CD8-positive, alpha-beta memory T cell (primary cell): ENCODE data around the gene KAT8. TPM values are rescaled to one million over a fixed set of nuclear protein-coding genes. Genes with fewer than 3 reads are reported as not detected.

Experiments
- CTCF ChIA-PET: fragments of 350-600 bp; sonication (Branson Sonifier 250); formaldehyde crosslinking; loops from one replicate; lab custom pipeline; 2021; ENCODE audit warnings: antibody characterized with exemption; lab: Charles Lee
- POLR2A ChIA-PET: fragments of 350-600 bp; sonication (Branson Sonifier 250); formaldehyde crosslinking; loops from one replicate; lab custom pipeline; 2021; ENCODE audit warnings: antibody characterized with exemption; lab: Charles Lee
- DNase-seq, 5 donors: peaks; one replicate each; pipeline versions ENCODE4 v3.0.0 to v3.0.0-alpha.2; 2020 to 2022; ENCODE audit warnings: mixed read lengths in 1 of 5
- H3K27ac ChIP-seq: one replicate; pipeline ENCODE4 v1.7.0; 2013; ENCODE audit warnings: low read depth, mild to moderate bottlenecking, low read length, moderate library complexity
- H3K27me3 ChIP-seq: 2 replicates; pipeline ENCODE4 v1.7.0; 2013; ENCODE audit warnings: low read length, mild to moderate bottlenecking; ENCODE audit not compliant: insufficient read depth, poor library complexity, severe bottlenecking
- H3K36me3 ChIP-seq: 2 replicates; pipeline ENCODE4 v1.7.0; 2013; ENCODE audit warnings: mild to moderate bottlenecking, low read length, moderate library complexity; ENCODE audit not compliant: insufficient read depth
- H3K4me1 ChIP-seq: 2 replicates; pipeline ENCODE4 v1.7.0; 2013; ENCODE audit warnings: mild to moderate bottlenecking, low read length, moderate library complexity; ENCODE audit not compliant: insufficient read depth
- H3K4me3 ChIP-seq: 2 replicates; pipeline ENCODE4 v1.7.0; 2013; ENCODE audit warnings: mild to moderate bottlenecking, low read length
- H3K9me3 ChIP-seq: 2 replicates; pipeline ENCODE4 v1.7.0; 2013; ENCODE audit warnings: mild to moderate bottlenecking, low read length
- H3K27ac Mint-ChIP-seq, 8 donors: one replicate each; pipeline ENCODE4 v1.8.0; 2020 to 2021; ENCODE audit warnings: mixed read lengths in 8 of 8, mild to moderate bottlenecking in 6 of 8, inconsistent platforms in 3 of 8, moderate library complexity in 3 of 8
- H3K27me3 Mint-ChIP-seq, 2 donors: one replicate each; pipeline ENCODE4 v1.8.0; 2020 to 2021; ENCODE audit warnings: mixed read lengths in 2 of 2, mild to moderate bottlenecking in 1 of 2, moderate library complexity in 1 of 2
- H3K36me3 Mint-ChIP-seq, 3 donors: one replicate each; pipeline ENCODE4 v1.8.0; 2020 to 2021; ENCODE audit warnings: mixed read lengths in 3 of 3, inconsistent platforms in 1 of 3, mild to moderate bottlenecking in 1 of 3
- H3K4me1 Mint-ChIP-seq, 3 donors: one replicate each; pipeline ENCODE4 v1.8.0; 2020 to 2021; ENCODE audit warnings: mixed read lengths in 3 of 3, inconsistent platforms in 1 of 3, mild to moderate bottlenecking in 1 of 3
- H3K4me3 Mint-ChIP-seq, 7 donors: one replicate each; pipeline ENCODE4 v1.8.0; 2020 to 2021; ENCODE audit warnings: mixed read lengths in 7 of 7, mild to moderate bottlenecking in 6 of 7, moderate library complexity in 4 of 7, inconsistent platforms in 2 of 7
- H3K9me3 Mint-ChIP-seq, 5 donors: one replicate each; pipeline ENCODE4 v1.8.0; 2020 to 2022; ENCODE audit warnings: mixed read lengths in 5 of 5, mild to moderate bottlenecking in 3 of 5, moderate library complexity in 2 of 5, inconsistent platforms in 1 of 5
- polyA plus RNA-seq: library from polyadenylated mRNA; unstranded; fragments of 300-500 nt; fragmentation: Illumina TruSeq; gene quantifications from one replicate; pipeline ENCODE4 v1.2.3, GENCODE V29; 2021
- total RNA-seq, 2 experiments: library from RNA; stranded (reverse); gene quantifications; one replicate each; pipeline ENCODE4 v1.2.3, GENCODE V29; 2021

The KAT8 gene
- total and polyA plus RNA-seq, 3 experiments from 2014 or later, result 56.1 to 67.3 (median 58.6) TPM

DNA sequence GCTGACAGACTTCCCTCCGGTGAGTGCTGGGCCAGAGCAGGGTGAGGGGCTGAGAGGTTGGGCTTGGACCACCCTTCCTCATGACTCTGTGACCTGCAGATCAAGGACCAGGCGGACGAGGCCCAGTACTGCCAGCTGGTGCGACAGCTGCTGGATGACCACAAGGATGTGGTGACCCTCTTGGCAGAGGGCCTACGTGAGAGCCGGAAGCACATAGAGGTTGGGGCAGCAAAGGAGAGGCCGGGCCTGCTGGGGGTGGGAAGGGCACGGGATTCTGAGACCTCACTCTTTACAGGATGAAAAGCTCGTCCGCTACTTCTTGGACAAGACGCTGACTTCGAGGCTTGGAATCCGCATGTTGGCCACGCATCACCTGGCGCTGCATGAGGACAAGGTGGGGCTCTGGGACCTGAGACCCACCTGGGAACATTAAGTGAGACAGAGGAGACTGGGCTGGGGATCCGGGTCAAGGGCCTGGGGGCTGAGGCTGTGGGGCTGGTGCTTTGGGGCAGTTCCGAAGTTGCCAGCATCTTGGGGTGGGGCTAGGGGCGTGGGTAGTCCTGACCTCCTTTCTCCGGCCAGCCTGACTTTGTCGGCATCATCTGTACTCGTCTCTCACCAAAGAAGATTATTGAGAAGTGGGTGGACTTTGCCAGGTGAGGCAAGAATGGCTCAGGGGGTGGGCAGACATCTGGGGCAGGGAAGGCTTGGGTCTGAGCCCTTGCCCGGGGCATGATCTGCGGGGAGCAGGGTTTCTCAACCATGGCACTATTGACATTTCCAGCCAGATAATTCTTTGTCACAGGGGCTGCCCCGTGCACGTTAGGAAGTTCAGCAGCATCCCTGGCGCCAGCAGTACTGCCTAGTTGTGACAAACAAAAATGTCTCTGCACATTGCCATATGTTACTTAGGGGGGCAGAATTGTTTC, 7.1 kb upstream of the KAT8 start:
- DNase-seq, result no peak
- H3K36me3 ChIP-seq, result no peaks in the 10 kb centered on the region
- H3K9me3 Mint-ChIP-seq, result no peaks in the 10 kb centered on the region
- H3K4me3 Mint-ChIP-seq, result peak overlapping the region; percentile 39 to 84 (median 54)
- peaks cover 0 to 34% (median 0%) of the 10 kb centered on the region in 3 donors for H3K36me3 Mint-ChIP-seq
- no peak overlapping the region for H3K4me3 ChIP-seq
- peaks cover 11% of the 10 kb centered on the region for H3K4me1 ChIP-seq
- H3K27me3 ChIP-seq, result no peaks in the 10 kb centered on the region
- CTCF ChIA-PET, result interaction anchor here (0.9 kb wide), 1 partner anchor 32 kb away, joined by 4 read pairs; no protein-coding TSS in a partner anchor
- POLR2A ChIA-PET, result no interaction called here
- no peaks in the 10 kb centered on the region for H3K9me3 ChIP-seq
- H3K27ac ChIP-seq, result no peak overlapping the region
- peak overlapping the region in 5 of 8 donors; percentile 17 to 84 (median 68) for H3K27ac Mint-ChIP-seq
- H3K27me3 Mint-ChIP-seq, result no peaks in the 10 kb centered on the region
- H3K4me1 Mint-ChIP-seq, result peaks cover 16 to 21% (median 17%) of the 10 kb centered on the region in 3 donors

DNA sequence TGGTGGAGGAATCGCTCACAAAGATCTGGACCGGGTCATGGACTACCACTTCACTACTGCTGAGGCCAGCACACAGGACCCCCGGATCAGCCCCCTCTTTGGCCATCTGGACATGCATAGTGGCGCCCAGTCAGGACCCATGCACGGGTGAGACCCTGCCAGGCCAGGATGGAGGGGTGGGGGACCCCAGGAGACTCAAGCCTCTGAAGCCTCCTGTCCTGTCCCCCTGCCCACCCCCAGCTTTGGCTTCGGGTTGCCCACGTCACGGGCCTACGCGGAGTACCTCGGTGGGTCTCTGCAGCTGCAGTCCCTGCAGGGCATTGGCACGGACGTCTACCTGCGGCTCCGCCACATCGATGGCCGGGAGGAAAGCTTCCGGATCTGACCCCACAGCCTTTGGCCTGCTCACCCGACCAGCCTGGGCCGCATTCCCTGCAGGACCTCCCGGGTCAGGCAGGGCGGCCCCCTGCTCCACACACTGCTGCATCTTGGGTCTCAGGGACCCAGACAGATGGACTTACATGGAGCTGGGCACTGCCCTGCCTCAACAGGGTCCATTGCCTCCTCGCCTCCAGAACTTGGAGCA, 5.5 kb upstream of the KAT8 start:
- H3K4me3 ChIP-seq, result no peak overlapping the region
- Mint-ChIP-seq H3K36me3 (peaks cover 0 to 34% (median 0%) of the 10 kb centered on the region in 3 donors), H3K4me1 (peaks cover 13 to 17% (median 14%) of the 10 kb centered on the region in 3 donors), H3K27me3 (no peaks in the 10 kb centered on the region), H3K27ac (peak overlapping the region in 1 of 8 donors; percentile 89), H3K4me3 (peak overlapping the region in 1 of 7 donors; percentile 24), H3K9me3 (no peaks in the 10 kb centered on the region)
- no peaks in the 10 kb centered on the region for H3K27me3 ChIP-seq
- no peak overlapping the region for H3K27ac ChIP-seq
- POLR2A ChIA-PET, result no interaction called here
- no peaks in the 10 kb centered on the region for H3K36me3 ChIP-seq
- DNase-seq, result no peak
- H3K9me3 ChIP-seq, result no peaks in the 10 kb centered on the region
- CTCF ChIA-PET, result interaction anchor here (2.1 kb wide), 1 partner anchor 30 kb away, joined by 8 read pairs; no protein-coding TSS in a partner anchor
- H3K4me1 ChIP-seq, result peaks cover 11% of the 10 kb centered on the region

DNA sequence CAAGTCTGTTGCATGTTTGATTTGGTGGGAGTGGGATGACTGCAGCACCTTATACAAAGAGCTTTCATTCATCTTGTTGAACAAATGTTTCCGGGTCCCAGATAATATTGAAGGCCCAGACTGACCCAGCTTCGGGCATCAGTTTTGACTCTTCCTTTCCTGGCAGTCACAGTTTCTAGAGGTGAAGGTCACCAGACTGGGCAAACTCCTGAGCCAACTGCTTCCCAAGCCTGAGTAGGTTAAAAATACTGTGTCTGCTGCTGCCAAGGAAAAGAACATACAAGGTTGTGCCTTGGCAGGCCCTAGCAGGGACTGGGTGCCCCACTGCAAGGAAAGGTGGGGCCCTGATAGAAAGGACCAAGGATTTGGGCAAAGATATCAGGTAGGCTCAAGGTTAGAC, 4.8 kb upstream of the KAT8 start:
- peak overlapping the region in 1 of 7 donors; percentile 24 for H3K4me3 Mint-ChIP-seq
- Histone ChIP-seq H3K36me3 (no peaks in the 10 kb centered on the region), H3K9me3 (no peaks in the 10 kb centered on the region), H3K27ac (no peak overlapping the region), H3K27me3 (no peaks in the 10 kb centered on the region), H3K4me3 (no peak overlapping the region), H3K4me1 (peaks cover 10% of the 10 kb centered on the region)
- ChIA-PET CTCF (interaction anchor here (2.1 kb wide), 1 partner anchor 30 kb away, joined by 8 read pairs; no protein-coding TSS in a partner anchor), POLR2A (no interaction called here)
- H3K4me1 Mint-ChIP-seq, result peaks cover 13 to 17% (median 14%) of the 10 kb centered on the region in 3 donors
- no peak for DNase-seq
- peaks cover 0 to 37% (median 0%) of the 10 kb centered on the region in 3 donors for H3K36me3 Mint-ChIP-seq
- no peaks in the 10 kb centered on the region for H3K9me3 Mint-ChIP-seq
- H3K27ac Mint-ChIP-seq, result peak overlapping the region in 2 of 8 donors; percentile 30 to 50
- H3K27me3 Mint-ChIP-seq, result no peaks in the 10 kb centered on the region

DNA sequence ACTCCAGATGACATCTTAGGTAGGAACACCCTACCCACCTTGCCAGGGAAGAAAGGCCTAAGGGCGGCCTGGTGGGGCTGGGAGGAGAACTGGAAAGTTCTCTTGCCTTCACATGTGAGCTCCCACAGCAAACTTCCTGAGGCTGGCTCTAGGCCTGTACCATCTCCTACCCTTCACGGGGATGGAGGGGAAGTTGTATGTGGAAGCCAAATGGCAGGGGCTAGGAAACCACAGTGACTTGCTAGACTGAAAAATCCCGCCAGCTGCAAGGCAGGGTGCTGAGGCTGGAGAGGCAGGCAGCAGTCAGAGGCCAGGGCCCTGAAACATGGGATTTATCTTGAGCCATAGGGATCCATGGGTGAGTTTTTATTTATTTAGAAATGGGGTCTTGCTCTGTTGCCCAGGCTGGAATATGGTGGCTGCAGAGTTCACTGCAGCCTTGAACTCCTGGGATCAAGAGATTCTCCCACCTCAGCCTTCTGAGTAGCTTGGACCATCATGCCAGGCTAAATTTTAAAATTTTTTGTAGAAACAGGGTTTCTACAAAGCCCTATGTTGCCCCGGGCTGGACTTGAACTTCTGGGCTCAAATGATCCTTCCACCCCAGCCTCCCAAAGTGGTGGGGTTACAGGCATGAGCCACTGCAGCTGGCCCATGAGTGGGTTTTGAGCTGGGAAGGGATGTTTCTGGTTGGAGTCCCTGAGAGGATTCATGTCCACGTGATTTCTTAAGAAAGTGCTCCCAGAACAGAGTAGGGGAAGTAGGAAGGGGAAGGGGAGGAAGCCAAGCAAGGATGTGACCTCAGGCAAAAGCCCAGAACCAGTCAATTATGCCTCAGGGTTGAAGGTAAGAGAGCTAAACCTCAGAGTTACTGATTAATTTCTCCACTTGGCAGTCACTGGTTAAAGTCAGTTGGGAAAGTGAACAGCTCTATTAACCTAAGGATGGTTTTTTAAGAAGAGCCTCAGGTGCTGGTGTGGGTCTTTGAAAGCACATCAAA, 4.0 kb upstream of the KAT8 start:
- Mint-ChIP-seq H3K36me3 (peaks cover 0 to 43% (median 0%) of the 10 kb centered on the region in 3 donors), H3K4me1 (peaks cover 15 to 19% (median 15%) of the 10 kb centered on the region in 3 donors), H3K9me3 (no peaks in the 10 kb centered on the region), H3K4me3 (peak overlapping the region in 2 of 7 donors; percentile 24 to 82), H3K27me3 (no peaks in the 10 kb centered on the region), H3K27ac (peak overlapping the region in 6 of 8 donors; percentile 7 to 84 (median 28))
- ChIA-PET CTCF (interaction anchor here (0.5 to 2.1 kb wide), 4 partner anchors 29 to 346 kb away, joined by 3 to 8 read pairs (median 4); partner anchors contain the start of gene ARMC5), POLR2A (interaction anchor here (0.6 to 0.7 kb wide), 2 partner anchors 29 to 68 kb away, joined by 3 read pairs; no protein-coding TSS in a partner anchor)
- no peaks in the 10 kb centered on the region for H3K36me3 ChIP-seq
- H3K9me3 ChIP-seq, result no peaks in the 10 kb centered on the region
- H3K27me3 ChIP-seq, result no peaks in the 10 kb centered on the region
- DNase-seq, result no peak
- H3K4me3 ChIP-seq, result no peak overlapping the region
- peaks cover 11% of the 10 kb centered on the region for H3K4me1 ChIP-seq
- H3K27ac ChIP-seq, result no peak overlapping the region

DNA sequence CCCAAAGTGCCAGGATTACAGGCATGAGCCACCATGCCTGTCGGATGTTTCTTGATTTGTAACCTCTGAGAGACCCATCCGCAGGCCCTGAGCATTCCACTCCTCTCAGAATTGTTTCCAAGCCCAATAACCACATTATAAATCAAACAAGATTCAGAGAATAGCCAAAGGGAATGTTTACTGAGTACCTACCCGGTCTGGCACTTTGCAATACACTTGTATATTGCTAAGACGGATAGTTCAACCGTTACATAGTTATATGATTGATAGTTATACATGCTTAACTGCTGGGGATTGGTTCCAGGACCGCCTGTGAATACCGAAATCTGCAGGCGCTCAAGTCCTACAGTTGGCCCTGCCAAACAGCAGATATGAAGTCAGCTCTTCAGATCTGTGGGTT, 3.0 kb upstream of the KAT8 start:
- Histone ChIP-seq H3K4me3 (no peak overlapping the region), H3K4me1 (peaks cover 12% of the 10 kb centered on the region), H3K27me3 (no peaks in the 10 kb centered on the region), H3K36me3 (peaks cover 8% of the 10 kb centered on the region), H3K27ac (no peak overlapping the region), H3K9me3 (no peaks in the 10 kb centered on the region)
- Mint-ChIP-seq H3K27ac (peak overlapping the region in 3 of 8 donors; percentile 19 to 68 (median 34)), H3K4me3 (peak overlapping the region in 2 of 7 donors; percentile 32 to 70), H3K4me1 (peaks cover 18% of the 10 kb centered on the region in 3 donors), H3K9me3 (no peaks in the 10 kb centered on the region), H3K27me3 (no peaks in the 10 kb centered on the region), H3K36me3 (peaks cover 0 to 51% (median 0%) of the 10 kb centered on the region in 3 donors)
- no peak for DNase-seq
- CTCF ChIA-PET, result interaction anchor here (1.9 kb wide), 1 partner anchor 28 kb away, joined by 4 read pairs; no protein-coding TSS in a partner anchor
- POLR2A ChIA-PET, result interaction anchor here (0.7 kb wide), 1 partner anchor 28 kb away, joined by 3 read pairs; no protein-coding TSS in a partner anchor

DNA sequence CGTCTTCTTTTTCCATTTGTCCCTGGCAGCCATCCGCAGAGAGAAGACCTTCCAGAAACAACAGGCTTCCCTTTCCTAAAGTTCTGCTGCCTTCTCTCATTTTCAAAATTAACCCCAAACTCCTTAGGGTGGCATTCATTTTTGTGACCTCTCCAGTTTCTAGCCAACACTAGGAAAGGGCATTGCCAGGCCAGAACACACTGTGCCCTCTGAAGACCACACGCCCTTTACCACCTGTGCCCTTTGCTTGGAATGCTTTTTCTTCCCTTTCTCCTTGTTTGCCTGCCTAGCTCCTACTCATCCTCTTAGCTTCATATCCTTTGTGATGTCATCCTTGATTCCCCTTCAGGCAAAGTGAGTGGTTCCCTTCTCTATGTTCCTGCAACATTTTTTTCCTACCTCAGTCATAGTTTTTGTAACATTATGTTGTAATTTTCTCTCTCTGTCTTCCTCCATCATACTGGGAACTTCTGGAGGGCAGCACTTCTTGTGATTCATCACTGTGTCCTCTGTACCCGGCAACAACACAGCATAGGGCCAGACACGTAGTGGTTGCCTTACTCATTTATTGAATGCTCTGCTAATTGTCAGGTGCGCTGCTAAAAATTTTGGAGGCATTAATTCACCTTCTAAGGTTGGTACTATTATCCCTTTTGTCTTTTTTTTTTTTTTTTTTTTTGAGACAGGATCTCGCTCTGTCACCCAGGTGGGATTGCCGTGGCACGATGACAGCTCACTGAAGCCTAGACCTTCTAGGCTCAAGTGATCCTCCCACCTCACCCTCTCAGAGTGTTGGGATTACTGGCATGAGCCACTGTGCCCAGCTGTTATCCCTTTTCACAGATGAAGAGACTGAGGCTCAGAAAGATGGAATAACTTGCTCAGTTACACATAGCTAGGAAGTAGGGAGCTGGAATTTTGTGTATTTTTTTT, 1.0 kb downstream of the KAT8 start:
- H3K4me3 ChIP-seq, result peak overlapping the region; percentile 90
- Mint-ChIP-seq H3K9me3 (no peaks in the 10 kb centered on the region), H3K27ac (peak overlapping the region; percentile 76 to 99 (median 96)), H3K4me3 (peak overlapping the region; percentile 83 to 95 (median 89)), H3K4me1 (peaks cover 13 to 18% (median 16%) of the 10 kb centered on the region in 3 donors), H3K27me3 (no peaks in the 10 kb centered on the region), H3K36me3 (peaks cover 0 to 42% (median 12%) of the 10 kb centered on the region in 3 donors)
- no peak for DNase-seq
- peaks cover 12% of the 10 kb centered on the region for H3K4me1 ChIP-seq
- CTCF ChIA-PET, result interaction anchor here (0.9 to 2.7 kb wide), 3 partner anchors 17 to 45 kb away, joined by 3 to 34 read pairs (median 9); partner anchors contain the start of genes ZNF646 and ZNF668
- no peaks in the 10 kb centered on the region for H3K9me3 ChIP-seq
- POLR2A ChIA-PET, result interaction anchor here (0.6 to 3.1 kb wide), 15 partner anchors 10 to 1524 kb away, joined by 3 to 59 read pairs (median 6); partner anchors contain the start of genes ARMC5, BCKDK, FUS and SETD1A
- no peaks in the 10 kb centered on the region for H3K27me3 ChIP-seq
- peak overlapping the region; percentile 90 for H3K27ac ChIP-seq
- peaks cover 29% of the 10 kb centered on the region for H3K36me3 ChIP-seq
